Osteocyte (in vitro differentiated cells): Measurements from ENCODE around the gene TMPRSS12. TPM values are rescaled to one million over a fixed set of nuclear protein-coding genes. Genes with fewer than 3 reads are reported as not detected.
"Not testable (repeated sequence)": the region's sequence is repeated elsewhere in the genome, so short reads cannot be mapped to it uniquely, and the experiment has no call there.

ENCODE experiments used
- DNase-seq: peaks from one replicate; pipeline ENCODE4 v3.0.0; 2021; ENCODE audit warnings: mixed read lengths; ENCODE audit not compliant: unreplicated experiment; ENCODE audit errors: extremely low spot score
- H3K27ac Mint-ChIP-seq: one replicate; pipeline ENCODE4 v1.8.0; 2021; ENCODE audit warnings: mild to moderate bottlenecking, mixed read lengths; ENCODE audit not compliant: unreplicated experiment
- H3K27me3 Mint-ChIP-seq: one replicate; pipeline ENCODE4 v1.8.0; 2021; ENCODE audit warnings: mixed read lengths; ENCODE audit not compliant: unreplicated experiment
- H3K36me3 Mint-ChIP-seq: one replicate; pipeline ENCODE4 v1.8.0; 2021; ENCODE audit warnings: mixed read lengths; ENCODE audit not compliant: unreplicated experiment
- H3K4me1 Mint-ChIP-seq: one replicate; pipeline ENCODE4 v1.8.0; 2021; ENCODE audit warnings: mixed read lengths; ENCODE audit not compliant: unreplicated experiment
- H3K4me3 Mint-ChIP-seq: one replicate; pipeline ENCODE4 v1.8.0; 2021; ENCODE audit warnings: mild to moderate bottlenecking, moderate library complexity, mixed read lengths; ENCODE audit not compliant: unreplicated experiment
- H3K9me3 Mint-ChIP-seq: one replicate; pipeline ENCODE4 v1.8.0; 2021; ENCODE audit warnings: mixed read lengths; ENCODE audit not compliant: unreplicated experiment
- CTCF ChIP-seq: fragments of 200-600 bp; sonication (generic); IDR thresholded peaks from 2 replicates; pipeline ENCODE4 v1.5.0; 2021; ENCODE audit warnings: antibody characterized with exemption, mild to moderate bottlenecking, moderate library complexity
- total RNA-seq: library from RNA; stranded (reverse); gene quantifications from 2 replicates; pipeline ENCODE4 v1.2.1, GENCODE V29; 2021

The TMPRSS12 gene
- total RNA-seq, 1 donor from 2014 or later = not detected

GRCh38 chr12:50924439-50925341, 82.0 kb downstream of the TMPRSS12 start:
- no peaks in the 10 kb centered on the region for H3K36me3 Mint-ChIP-seq
- H3K4me3 Mint-ChIP-seq = peak overlapping the region; percentile 74
- peak overlapping the region; percentile 93 for H3K27ac Mint-ChIP-seq
- H3K9me3 Mint-ChIP-seq = no peaks in the 10 kb centered on the region
- peaks cover 53% of the 10 kb centered on the region for H3K4me1 Mint-ChIP-seq
- TF ChIP-seq CTCF = no peak
- peak; percentile 85 for DNase-seq
- no peaks in the 10 kb centered on the region for H3K27me3 Mint-ChIP-seq

DNA sequence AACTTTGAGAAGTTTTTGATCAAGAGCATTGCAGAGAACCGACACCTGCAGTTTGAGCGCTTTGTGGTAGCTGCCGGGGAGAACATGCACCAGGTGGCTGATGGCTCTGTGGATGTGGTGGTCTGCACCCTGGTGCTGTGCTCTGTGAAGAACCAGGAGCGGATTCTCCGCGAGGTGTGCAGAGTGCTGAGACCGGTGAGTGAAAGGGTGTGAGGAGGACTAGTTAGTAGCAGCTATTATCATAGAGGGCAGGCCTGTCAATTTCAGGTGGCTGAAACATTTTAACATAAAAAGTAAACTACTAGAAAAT, 82.6 kb downstream of the TMPRSS12 start:
- no peak for DNase-seq
- Mint-ChIP-seq H3K27ac (peak overlapping the region; percentile 93), H3K4me1 (peaks cover 53% of the 10 kb centered on the region), H3K27me3 (no peaks in the 10 kb centered on the region), H3K9me3 (no peaks in the 10 kb centered on the region), H3K36me3 (peaks cover 4% of the 10 kb centered on the region), H3K4me3 (peak overlapping the region; percentile 74)
- TF ChIP-seq CTCF = no peak

GRCh38 chr12:50925920-50926319, 83.2 kb downstream of the TMPRSS12 start:
- no peak overlapping the region for H3K27ac Mint-ChIP-seq
- DNase-seq = no peak
- peak overlapping the region; percentile 63 for H3K4me3 Mint-ChIP-seq
- H3K4me1 Mint-ChIP-seq = peaks cover 53% of the 10 kb centered on the region
- no peaks in the 10 kb centered on the region for H3K27me3 Mint-ChIP-seq
- H3K9me3 Mint-ChIP-seq = no peaks in the 10 kb centered on the region
- TF ChIP-seq CTCF = no peak
- H3K36me3 Mint-ChIP-seq = peaks cover 7% of the 10 kb centered on the region

DNA sequence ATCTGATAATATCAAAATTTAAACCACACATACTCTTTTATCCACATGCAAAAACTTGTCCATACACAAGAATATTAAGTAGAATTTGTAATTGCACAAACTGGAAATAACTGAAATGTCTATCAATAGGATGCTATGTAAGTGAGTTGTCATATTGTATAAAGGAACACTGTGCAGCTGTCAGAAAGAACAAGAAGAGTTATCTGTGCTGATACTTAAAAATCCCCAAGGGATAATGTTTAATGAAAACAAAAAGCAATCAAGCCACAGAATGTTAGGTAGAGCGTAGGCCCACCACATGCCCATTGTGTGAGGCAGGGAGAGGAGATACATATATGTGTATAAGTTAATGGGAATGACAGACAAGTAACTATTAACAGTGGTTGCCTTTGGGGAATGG, 83.7 kb downstream of the TMPRSS12 start:
- Mint-ChIP-seq H3K4me1 (peaks cover 53% of the 10 kb centered on the region), H3K36me3 (peaks cover 10% of the 10 kb centered on the region), H3K9me3 (no peaks in the 10 kb centered on the region), H3K4me3 (peak overlapping the region; percentile 63), H3K27ac (no peak overlapping the region), H3K27me3 (no peaks in the 10 kb centered on the region)
- TF ChIP-seq CTCF = no peak
- peak; percentile 10 for DNase-seq

- Mint-ChIP-seq H3K4me3 (peak overlapping the region; percentile 63), H3K27ac (peak overlapping the region; percentile 1), H3K4me1 (peaks cover 53% of the 10 kb centered on the region)
These were observed 84.2 kb downstream of the TMPRSS12 start for GRCh38 chr12:50926932-50927331.

More at GRCh38 chr12:50926932-50927331, 84.2 kb downstream of the TMPRSS12 start:
- H3K27me3 Mint-ChIP-seq, H3K9me3 Mint-ChIP-seq: not testable (repeated sequence)
- DNase-seq = peak; percentile 11
- H3K36me3 Mint-ChIP-seq = peaks cover 10% of the 10 kb centered on the region
